ENCODE data around the gene ACD.

ACD gene

GRCh38 chr16:67647681-67648080, 12.4 kb downstream of the ACD start:
- no peak for DNase-seq (ENCODE audit: low spot score)

GRCh38 chr16:67647111-67647651, 12.9 kb downstream of the ACD start:
- no peak for DNase-seq (ENCODE audit: low spot score)

DNA sequence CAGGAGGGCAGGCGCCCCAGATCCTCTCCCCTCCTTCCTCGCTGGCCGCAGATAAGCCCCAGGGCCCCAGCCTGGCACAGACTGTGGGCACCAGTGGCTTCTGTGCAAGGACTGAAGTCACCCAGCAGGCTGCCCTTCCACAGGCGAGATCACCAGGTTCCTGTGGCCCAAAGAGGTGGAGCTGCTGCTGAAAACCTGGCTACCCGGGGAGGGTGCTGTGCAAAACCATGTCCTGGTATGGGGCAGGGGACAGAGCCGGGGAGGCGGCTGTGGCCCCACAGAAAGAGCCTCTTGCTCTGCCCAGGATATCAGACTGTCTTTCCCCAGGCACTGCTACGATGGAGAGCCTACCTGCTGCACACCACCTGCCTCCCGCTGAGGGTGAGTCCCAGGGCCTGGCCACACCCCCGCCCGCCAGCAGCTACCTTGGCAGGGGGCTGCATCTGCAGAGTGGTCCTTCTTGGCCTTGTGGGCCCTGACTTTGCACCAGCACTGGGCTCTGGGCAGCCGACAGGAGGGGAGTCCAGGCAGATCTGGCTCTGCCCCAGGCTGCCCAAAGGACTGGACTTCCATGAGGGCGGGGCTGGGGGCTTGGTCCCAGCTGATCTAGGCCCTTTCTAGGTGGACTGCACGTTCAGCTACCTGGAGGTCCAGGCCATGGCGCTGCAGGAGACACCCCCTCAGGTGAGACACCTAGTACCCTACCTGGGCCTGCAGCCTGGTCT, 14.5 kb downstream of the ACD start:
- peak; percentile 9 for DNase-seq (ENCODE audit: low spot score)

- DNase-seq (ENCODE audit: low spot score), result no peak
Measured at GRCh38 chr16:67644038-67644437, 16.0 kb downstream of the ACD start.

GRCh38 chr16:67641779-67642708, 18.0 kb downstream of the ACD start:
- peak; percentile 49 for DNase-seq (ENCODE audit: low spot score)

DNA sequence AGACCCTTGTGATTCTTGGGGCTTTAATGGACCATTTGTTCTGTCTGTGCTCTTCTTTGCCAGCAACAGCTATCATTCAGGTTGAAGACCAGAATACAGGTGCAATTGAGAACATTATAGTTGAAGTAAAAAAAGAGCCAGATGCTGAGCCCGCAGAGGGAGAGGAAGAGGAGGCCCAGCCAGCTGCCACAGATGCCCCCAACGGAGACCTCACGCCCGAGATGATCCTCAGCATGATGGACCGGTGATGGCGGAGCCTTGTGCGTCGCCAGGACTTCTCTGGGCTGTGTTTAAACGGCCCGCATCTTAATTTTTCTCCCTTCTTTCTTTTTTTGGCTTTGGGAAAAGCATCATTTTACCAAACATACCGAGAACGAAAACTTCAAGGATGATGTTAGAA, 22.4 kb downstream of the ACD start:
- DNase-seq (ENCODE audit: low spot score), result no peak

GRCh38 chr16:67636713-67637112, 23.3 kb downstream of the ACD start:
- DNase-seq (ENCODE audit: low spot score), result no peak

DNA sequence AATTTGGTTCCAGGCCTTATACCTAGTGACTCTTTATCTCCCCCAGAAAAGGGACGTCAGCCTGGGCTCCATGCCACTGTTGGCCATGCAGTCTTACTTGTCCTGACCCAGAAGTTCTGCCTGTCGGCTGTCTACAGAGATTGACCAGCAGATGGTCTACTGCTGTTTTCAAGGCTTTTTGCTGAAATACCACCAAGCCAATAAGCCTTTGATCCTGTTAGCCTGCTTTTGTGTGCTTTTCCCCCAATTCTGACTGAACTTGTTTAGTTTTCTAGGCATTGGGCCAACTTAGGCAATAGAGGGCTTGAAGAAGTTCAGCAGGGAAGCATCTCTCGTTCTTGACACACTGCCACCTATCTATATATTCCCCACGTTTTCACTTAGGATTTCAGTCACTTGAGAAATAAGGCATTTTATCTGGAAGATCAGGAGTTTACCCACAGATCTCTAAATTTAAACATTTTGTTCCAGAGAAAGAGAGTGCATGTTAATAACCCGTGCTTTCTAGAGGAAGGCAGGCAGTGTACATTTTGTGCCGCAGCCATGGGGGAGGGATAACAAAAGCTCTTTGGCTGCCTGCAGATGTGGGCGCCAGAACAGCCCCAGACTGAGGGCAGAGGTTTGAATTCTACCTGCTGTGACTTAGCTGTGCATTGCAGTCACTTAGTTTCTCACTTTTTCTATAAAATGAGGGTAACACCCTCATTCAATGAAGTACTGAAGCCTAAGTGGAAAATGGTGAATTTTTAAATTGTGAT, 27.5 kb downstream of the ACD start:
- DNase-seq (ENCODE audit: low spot score), result no peak

DNA sequence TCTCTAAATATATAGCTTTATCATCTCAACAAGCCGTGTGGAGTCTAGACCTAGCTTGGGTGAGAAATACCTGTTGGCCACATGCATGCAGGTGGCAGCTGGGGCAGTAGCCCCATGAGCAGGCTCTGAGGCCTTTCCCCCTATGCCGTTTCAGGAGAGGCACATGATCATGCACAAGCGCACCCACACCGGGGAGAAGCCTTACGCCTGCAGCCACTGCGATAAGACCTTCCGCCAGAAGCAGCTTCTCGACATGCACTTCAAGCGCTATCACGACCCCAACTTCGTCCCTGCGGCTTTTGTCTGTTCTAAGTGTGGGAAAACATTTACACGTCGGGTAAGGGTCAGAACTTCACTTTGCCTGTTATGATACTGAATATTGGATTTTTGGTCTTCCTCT, 31.8 kb downstream of the ACD start:
- no peak for DNase-seq (ENCODE audit: low spot score)

DNA sequence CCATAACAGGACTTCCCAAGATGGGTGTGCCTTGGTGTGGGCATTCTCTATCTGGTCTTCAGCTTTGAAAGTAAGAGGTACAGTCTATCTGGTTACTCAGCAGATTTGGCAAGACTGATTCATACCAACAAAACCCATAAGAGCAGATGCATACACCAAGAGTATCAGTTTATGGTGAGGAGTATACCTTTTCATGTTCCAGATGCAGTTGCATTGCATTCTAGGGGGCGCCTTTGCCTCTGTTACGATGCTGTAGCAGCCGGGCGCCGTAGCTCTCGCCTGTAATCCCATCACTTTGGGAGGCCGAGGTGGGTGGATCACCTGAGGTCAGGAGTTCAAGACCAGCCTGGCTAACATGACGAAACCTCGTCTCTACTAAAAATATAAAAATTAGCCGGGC, 46.3 kb downstream of the ACD start:
- DNase-seq (ENCODE audit: low spot score), result no peak

- DNase-seq (ENCODE audit: low spot score), result no peak
Measured at GRCh38 chr16:67608364-67608763, 51.7 kb downstream of the ACD start.
